ENCODE results near the gene TBC1D3B. TPM values are rescaled to one million over a fixed set of nuclear protein-coding genes. Genes with fewer than 3 reads are reported as not detected.

TBC1D3B gene
- total RNA-seq, 1 experiment from 2014 or later: 7.4 TPM

DNA sequence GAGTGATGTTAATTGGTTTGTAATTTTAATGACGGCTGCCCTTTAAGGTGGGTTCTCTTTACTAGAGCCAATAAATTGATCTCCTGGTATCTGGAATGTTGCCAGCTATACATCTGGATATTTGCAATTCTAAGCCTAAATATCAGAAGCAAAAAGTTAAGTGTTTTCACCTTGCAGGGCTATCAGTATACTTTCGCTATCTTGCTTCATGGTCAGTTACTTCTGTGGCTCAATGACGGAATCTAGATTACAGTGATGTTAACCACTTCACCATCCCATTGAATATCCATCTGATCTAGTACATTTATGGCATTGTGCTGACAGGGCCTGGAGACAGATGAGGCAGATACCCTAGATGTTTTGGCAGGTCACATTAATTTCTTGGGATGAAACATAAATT is 44.5 kb downstream of the TBC1D3B start:
- peaks cover 8% of the 10 kb centered on the region for H3K27me3 ChIP-seq (ENCODE audit: control insufficient read depth, insufficient read depth, low read length)

DNA sequence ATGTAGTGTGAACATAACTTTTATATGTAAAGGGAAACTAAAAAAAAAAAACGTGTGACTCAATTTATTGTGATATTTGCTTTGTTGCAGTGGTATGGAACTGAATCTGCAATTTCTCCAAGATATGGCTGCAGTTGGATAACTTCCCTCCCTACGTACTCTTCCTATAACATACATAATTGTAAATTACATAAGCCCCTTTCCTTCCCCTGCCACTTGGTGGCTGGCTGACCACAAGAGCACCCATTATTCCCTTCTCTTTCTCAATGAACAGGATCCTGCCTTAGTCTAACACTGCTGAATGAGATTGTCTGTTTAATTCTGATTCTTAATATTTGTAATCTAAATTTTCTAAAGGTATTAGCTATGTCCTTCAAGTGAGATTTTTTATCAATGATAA is 45.0 kb downstream of the TBC1D3B start:
- in situ Hi-C loops (cut with HindIII; ENCODE audit: low pct_unique_long_range_greater_than_20kb, low sequenced_read_pairs): no loop called here
- no peak for TF ChIP-seq SIN3A (IDR thresholded peaks at IDR 0.05; ENCODE audit: borderline replicate concordance, insufficient read depth, low read depth, low read length)

More for the DNA sequence above, 44.5 kb downstream of the TBC1D3B start:
- Histone ChIP-seq H3K4me3 (ENCODE audit: low read depth in 2 of 2, low read length in 2 of 2) (no peak overlapping the region), H3K36me3 (ENCODE audit: control insufficient read depth, insufficient read depth, low read length) (no peaks in the 10 kb centered on the region), H3K27ac (ENCODE audit: low read length) (no peak overlapping the region), H3K4me1 (ENCODE audit: control insufficient read depth, insufficient read depth, low read length) (no peaks in the 10 kb centered on the region), H3K9me3 (ENCODE audit: control insufficient read depth, insufficient read depth, low read depth, low read length) (no peaks in the 10 kb centered on the region)
- ATAC-seq (no peak), DNase-seq (ENCODE audit: low read depth, low spot score) (no peak)
- BruUV-seq (replicated peaks): no TSS peak
- TF ChIP-seq POLR2AphosphoS5 (IDR thresholded peaks at IDR 0.05; ENCODE audit: low read depth, low read length): no peak
- TF ChIP-seq, protein P1, sequence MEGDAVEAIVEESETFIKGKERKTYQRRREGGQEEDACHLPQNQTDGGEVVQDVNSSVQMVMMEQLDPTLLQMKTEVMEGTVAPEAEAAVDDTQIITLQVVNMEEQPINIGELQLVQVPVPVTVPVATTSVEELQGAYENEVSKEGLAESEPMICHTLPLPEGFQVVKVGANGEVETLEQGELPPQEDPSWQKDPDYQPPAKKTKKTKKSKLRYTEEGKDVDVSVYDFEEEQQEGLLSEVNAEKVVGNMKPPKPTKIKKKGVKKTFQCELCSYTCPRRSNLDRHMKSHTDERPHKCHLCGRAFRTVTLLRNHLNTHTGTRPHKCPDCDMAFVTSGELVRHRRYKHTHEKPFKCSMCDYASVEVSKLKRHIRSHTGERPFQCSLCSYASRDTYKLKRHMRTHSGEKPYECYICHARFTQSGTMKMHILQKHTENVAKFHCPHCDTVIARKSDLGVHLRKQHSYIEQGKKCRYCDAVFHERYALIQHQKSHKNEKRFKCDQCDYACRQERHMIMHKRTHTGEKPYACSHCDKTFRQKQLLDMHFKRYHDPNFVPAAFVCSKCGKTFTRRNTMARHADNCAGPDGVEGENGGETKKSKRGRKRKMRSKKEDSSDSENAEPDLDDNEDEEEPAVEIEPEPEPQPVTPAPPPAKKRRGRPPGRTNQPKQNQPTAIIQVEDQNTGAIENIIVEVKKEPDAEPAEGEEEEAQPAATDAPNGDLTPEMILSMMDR (IDR thresholded peaks at IDR 0.05): no peak
- ChIA-PET CTCF (no interaction called here), POLR2A (no interaction called here)
- intact Hi-C loops (cut with micrococcal nuclease; ENCODE audit: unreplicated experiment): no loop called here
- in situ Hi-C loops (cut with HindIII; ENCODE audit: low pct_unique_long_range_greater_than_20kb, low sequenced_read_pairs): no loop called here

DNA sequence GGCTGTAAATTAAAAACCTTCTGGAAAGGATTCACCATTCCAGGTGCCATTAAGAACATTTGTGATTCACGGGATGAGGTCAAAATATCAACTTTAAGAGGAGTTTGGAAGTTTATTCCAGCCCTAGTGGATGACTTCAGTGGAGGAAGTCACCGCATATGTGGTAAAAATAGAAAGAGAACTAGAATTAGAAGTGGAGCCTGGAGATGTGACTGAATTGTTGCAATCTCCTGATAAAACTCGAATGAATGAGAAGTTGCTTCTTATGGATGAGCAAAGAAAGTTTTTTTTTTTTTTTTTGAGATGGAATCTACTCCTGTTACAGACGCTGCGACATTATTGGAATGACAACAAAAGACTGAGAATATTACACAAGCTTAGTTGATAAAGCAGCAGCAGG is 46.1 kb downstream of the TBC1D3B start:
- in situ Hi-C loops (cut with HindIII; ENCODE audit: low pct_unique_long_range_greater_than_20kb, low sequenced_read_pairs) (no loop called here), intact Hi-C loops (cut with micrococcal nuclease; ENCODE audit: unreplicated experiment) (no loop called here)
- POLR2A ChIA-PET: no interaction called here
- ATAC-seq: no peak
- H3K27ac ChIP-seq (ENCODE audit: low read length): no peak overlapping the region
- peaks cover 8% of the 10 kb centered on the region for H3K27me3 ChIP-seq (ENCODE audit: control insufficient read depth, insufficient read depth, low read length)
- H3K36me3 ChIP-seq (ENCODE audit: control insufficient read depth, insufficient read depth, low read length): no peaks in the 10 kb centered on the region
- TF ChIP-seq POLR2AphosphoS5 (IDR thresholded peaks at IDR 0.05; ENCODE audit: low read depth, low read length) (no peak), TCF7L2 (IDR thresholded peaks at IDR 0.05; ENCODE audit: low read depth, low read length) (no peak), SIN3A (IDR thresholded peaks at IDR 0.05; ENCODE audit: borderline replicate concordance, insufficient read depth, low read depth, low read length) (no peak)
- TF ChIP-seq, protein P1 (IDR thresholded peaks at IDR 0.05): no peak
- TF ChIP-seq, protein P2, sequence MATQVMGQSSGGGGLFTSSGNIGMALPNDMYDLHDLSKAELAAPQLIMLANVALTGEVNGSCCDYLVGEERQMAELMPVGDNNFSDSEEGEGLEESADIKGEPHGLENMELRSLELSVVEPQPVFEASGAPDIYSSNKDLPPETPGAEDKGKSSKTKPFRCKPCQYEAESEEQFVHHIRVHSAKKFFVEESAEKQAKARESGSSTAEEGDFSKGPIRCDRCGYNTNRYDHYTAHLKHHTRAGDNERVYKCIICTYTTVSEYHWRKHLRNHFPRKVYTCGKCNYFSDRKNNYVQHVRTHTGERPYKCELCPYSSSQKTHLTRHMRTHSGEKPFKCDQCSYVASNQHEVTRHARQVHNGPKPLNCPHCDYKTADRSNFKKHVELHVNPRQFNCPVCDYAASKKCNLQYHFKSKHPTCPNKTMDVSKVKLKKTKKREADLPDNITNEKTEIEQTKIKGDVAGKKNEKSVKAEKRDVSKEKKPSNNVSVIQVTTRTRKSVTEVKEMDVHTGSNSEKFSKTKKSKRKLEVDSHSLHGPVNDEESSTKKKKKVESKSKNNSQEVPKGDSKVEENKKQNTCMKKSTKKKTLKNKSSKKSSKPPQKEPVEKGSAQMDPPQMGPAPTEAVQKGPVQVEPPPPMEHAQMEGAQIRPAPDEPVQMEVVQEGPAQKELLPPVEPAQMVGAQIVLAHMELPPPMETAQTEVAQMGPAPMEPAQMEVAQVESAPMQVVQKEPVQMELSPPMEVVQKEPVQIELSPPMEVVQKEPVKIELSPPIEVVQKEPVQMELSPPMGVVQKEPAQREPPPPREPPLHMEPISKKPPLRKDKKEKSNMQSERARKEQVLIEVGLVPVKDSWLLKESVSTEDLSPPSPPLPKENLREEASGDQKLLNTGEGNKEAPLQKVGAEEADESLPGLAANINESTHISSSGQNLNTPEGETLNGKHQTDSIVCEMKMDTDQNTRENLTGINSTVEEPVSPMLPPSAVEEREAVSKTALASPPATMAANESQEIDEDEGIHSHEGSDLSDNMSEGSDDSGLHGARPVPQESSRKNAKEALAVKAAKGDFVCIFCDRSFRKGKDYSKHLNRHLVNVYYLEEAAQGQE (IDR thresholded peaks at IDR 0.05; ENCODE audit: insufficient read depth in 1 of 2, low read depth in 2 of 2, low read length in 1 of 2): no peak
- H3K4me3 ChIP-seq (ENCODE audit: low read depth in 2 of 2, low read length in 2 of 2): no peak overlapping the region
- H3K4me1 ChIP-seq (ENCODE audit: control insufficient read depth, insufficient read depth, low read length): no peaks in the 10 kb centered on the region
- no TSS peak for BruUV-seq (replicated peaks)
- no peak for DNase-seq (ENCODE audit: low read depth, low spot score)
- CTCF ChIA-PET: no interaction called here
- H3K9me3 ChIP-seq (ENCODE audit: control insufficient read depth, insufficient read depth, low read depth, low read length): no peaks in the 10 kb centered on the region

More for the DNA sequence above, 45.0 kb downstream of the TBC1D3B start:
- DNase-seq (ENCODE audit: low read depth, low spot score) (no peak), ATAC-seq (no peak)
- Histone ChIP-seq H3K9me3 (ENCODE audit: control insufficient read depth, insufficient read depth, low read depth, low read length) (no peaks in the 10 kb centered on the region), H3K4me3 (ENCODE audit: low read depth in 2 of 2, low read length in 2 of 2) (no peak overlapping the region), H3K36me3 (ENCODE audit: control insufficient read depth, insufficient read depth, low read length) (no peaks in the 10 kb centered on the region), H3K4me1 (ENCODE audit: control insufficient read depth, insufficient read depth, low read length) (no peaks in the 10 kb centered on the region), H3K27ac (ENCODE audit: low read length) (no peak overlapping the region), H3K27me3 (ENCODE audit: control insufficient read depth, insufficient read depth, low read length) (peaks cover 8% of the 10 kb centered on the region)
- no TSS peak for BruUV-seq (replicated peaks)
- POLR2A ChIA-PET: no interaction called here
- CTCF ChIA-PET: no interaction called here
- intact Hi-C loops (cut with micrococcal nuclease; ENCODE audit: unreplicated experiment): no loop called here

Measured in Panc1 (cell line).